Measurements from ENCODE around the gene CDC6. TPM values are rescaled to one million over a fixed set of nuclear protein-coding genes. Genes with fewer than 3 reads are reported as not detected.

CDC6 gene
- total RNA-seq, 1 donor from 2014 or later: 65.3 TPM

GRCh38 chr17:40266882-40267281, 20.8 kb upstream of the CDC6 start:
- Histone ChIP-seq H3K4me1 (no peaks in the 10 kb centered on the region), H3K36me3 (peaks cover 3% of the 10 kb centered on the region), H3K4me2 (no peak overlapping the region), H3K27ac (no peak overlapping the region), H3K9me3 (ENCODE audit: low read depth) (no peaks in the 10 kb centered on the region), H3K79me2 (ENCODE audit: low read depth) (no peaks in the 10 kb centered on the region), H3K9ac (no peak overlapping the region), H2AFZ (replicated peaks) (no peak overlapping the region), H3K4me3 (no peak overlapping the region), H3K27me3 (no peaks in the 10 kb centered on the region), H4K20me1 (ENCODE audit: low read depth) (no peaks in the 10 kb centered on the region), H3F3A (ENCODE audit: low read depth) (no peaks in the 10 kb centered on the region)
- no peak overlapping the region for H3K4me3 Mint-ChIP-seq
- TF ChIP-seq, protein P1, sequence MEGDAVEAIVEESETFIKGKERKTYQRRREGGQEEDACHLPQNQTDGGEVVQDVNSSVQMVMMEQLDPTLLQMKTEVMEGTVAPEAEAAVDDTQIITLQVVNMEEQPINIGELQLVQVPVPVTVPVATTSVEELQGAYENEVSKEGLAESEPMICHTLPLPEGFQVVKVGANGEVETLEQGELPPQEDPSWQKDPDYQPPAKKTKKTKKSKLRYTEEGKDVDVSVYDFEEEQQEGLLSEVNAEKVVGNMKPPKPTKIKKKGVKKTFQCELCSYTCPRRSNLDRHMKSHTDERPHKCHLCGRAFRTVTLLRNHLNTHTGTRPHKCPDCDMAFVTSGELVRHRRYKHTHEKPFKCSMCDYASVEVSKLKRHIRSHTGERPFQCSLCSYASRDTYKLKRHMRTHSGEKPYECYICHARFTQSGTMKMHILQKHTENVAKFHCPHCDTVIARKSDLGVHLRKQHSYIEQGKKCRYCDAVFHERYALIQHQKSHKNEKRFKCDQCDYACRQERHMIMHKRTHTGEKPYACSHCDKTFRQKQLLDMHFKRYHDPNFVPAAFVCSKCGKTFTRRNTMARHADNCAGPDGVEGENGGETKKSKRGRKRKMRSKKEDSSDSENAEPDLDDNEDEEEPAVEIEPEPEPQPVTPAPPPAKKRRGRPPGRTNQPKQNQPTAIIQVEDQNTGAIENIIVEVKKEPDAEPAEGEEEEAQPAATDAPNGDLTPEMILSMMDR (IDR thresholded peaks at IDR 0.05): no peak
- TF ChIP-seq EZH2phosphoT487 (IDR thresholded peaks at IDR 0.05): no peak
- TF ChIP-seq EZH2 (IDR thresholded peaks at IDR 0.05): no peak
- no peak overlapping the region for H3K27ac Mint-ChIP-seq
- H3K27me3 Mint-ChIP-seq (ENCODE audit: insufficient read depth, low read depth): no peaks in the 10 kb centered on the region
- H3K36me3 Mint-ChIP-seq: peaks cover 17% of the 10 kb centered on the region
- no peaks in the 10 kb centered on the region for H3K4me1 Mint-ChIP-seq
- H3K9me3 Mint-ChIP-seq: no peaks in the 10 kb centered on the region
- DNase-seq (ENCODE audit: low spot score): no peak

- H3K27ac ChIP-seq: no peak overlapping the region
- Mint-ChIP-seq H3K27me3 (ENCODE audit: insufficient read depth, low read depth) (no peaks in the 10 kb centered on the region), H3K27ac (no peak overlapping the region), H3K36me3 (peaks cover 10% of the 10 kb centered on the region), H3K9me3 (no peaks in the 10 kb centered on the region), H3K4me1 (no peaks in the 10 kb centered on the region), H3K4me3 (no peak overlapping the region)
- H3K4me2 ChIP-seq: no peak overlapping the region
- no peaks in the 10 kb centered on the region for H3K79me2 ChIP-seq (ENCODE audit: low read depth)
- no peaks in the 10 kb centered on the region for H4K20me1 ChIP-seq (ENCODE audit: low read depth)
- H3F3A ChIP-seq (ENCODE audit: low read depth): no peaks in the 10 kb centered on the region
- H3K36me3 ChIP-seq: peaks cover 3% of the 10 kb centered on the region
- no peaks in the 10 kb centered on the region for H3K9me3 ChIP-seq (ENCODE audit: low read depth)
- no peaks in the 10 kb centered on the region for H3K4me1 ChIP-seq
- no peaks in the 10 kb centered on the region for H3K27me3 ChIP-seq
- TF ChIP-seq, protein P1 (IDR thresholded peaks at IDR 0.05): no peak
- DNase-seq (ENCODE audit: low spot score): no peak
- no peak overlapping the region for H2AFZ ChIP-seq (replicated peaks)
- no peak overlapping the region for H3K9ac ChIP-seq
- no peak overlapping the region for H3K4me3 ChIP-seq
Observed at GRCh38 chr17:40268141-40268712, 19.5 kb upstream of the CDC6 start.

- peaks cover 27% of the 10 kb centered on the region for H3K36me3 Mint-ChIP-seq
Observed at GRCh38 chr17:40278414-40278813, 9.3 kb upstream of the CDC6 start.

More at GRCh38 chr17:40278414-40278813, 9.3 kb upstream of the CDC6 start:
- DNase-seq (ENCODE audit: low spot score): no peak
- Histone ChIP-seq H3K4me1 (no peaks in the 10 kb centered on the region), H3K4me3 (no peak overlapping the region), H3K9me3 (ENCODE audit: low read depth) (no peaks in the 10 kb centered on the region), H3K9ac (no peak overlapping the region), H3K79me2 (ENCODE audit: low read depth) (no peaks in the 10 kb centered on the region), H3K27me3 (no peaks in the 10 kb centered on the region), H3K27ac (no peak overlapping the region), H4K20me1 (ENCODE audit: low read depth) (no peaks in the 10 kb centered on the region), H2AFZ (replicated peaks) (no peak overlapping the region), H3F3A (ENCODE audit: low read depth) (no peaks in the 10 kb centered on the region), H3K4me2 (no peak overlapping the region), H3K36me3 (no peaks in the 10 kb centered on the region)
- peaks cover 2% of the 10 kb centered on the region for H3K27me3 Mint-ChIP-seq (ENCODE audit: insufficient read depth, low read depth)
- H3K9me3 Mint-ChIP-seq: no peaks in the 10 kb centered on the region
- TF ChIP-seq, protein P1 (IDR thresholded peaks at IDR 0.05): no peak
- TF ChIP-seq EZH2phosphoT487 (IDR thresholded peaks at IDR 0.05): no peak
- no peak for TF ChIP-seq EZH2 (IDR thresholded peaks at IDR 0.05)
- H3K4me3 Mint-ChIP-seq: no peak overlapping the region
- no peak overlapping the region for H3K27ac Mint-ChIP-seq
- H3K4me1 Mint-ChIP-seq: no peaks in the 10 kb centered on the region
